ENCODE results near the gene NXT1. TPM values are rescaled to one million over a fixed set of nuclear protein-coding genes. Genes with fewer than 3 reads are reported as not detected.

The NXT1 gene
- total RNA-seq, 1 experiment from 2014 or later = 70.6 TPM

DNA sequence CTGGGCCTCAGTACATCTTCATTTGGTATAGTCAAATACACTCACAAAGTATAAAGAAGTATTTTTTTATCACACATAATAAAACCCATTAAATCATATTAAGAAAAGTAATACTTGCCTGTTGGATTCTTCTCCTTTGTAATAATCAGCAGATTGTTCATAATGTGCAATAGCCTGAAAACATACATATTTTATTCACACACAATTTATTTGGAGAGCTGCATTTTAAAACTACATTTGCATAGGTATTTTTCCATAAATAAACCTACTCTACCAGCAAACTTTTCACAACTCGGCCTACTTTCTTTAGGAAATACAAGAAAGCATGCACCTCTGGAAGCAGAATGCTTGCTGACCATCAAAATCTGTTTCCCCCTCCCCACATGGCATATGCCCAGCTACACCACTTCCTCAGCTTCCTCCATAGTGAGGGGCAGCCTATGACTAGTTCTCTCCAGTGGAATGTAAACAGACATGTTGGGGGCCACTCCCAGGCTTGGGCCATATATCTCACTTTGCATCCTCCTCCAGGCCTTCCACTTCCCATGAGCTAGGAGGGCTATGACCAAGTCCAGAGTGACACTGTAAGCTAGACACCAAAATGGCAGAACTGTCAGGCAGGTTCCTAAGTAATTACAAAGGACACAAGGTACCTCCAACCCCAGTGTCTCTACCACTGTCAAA lies 39.6 kb downstream of the NXT1 start:
- no peak for DNase-seq (ENCODE audit: low spot score)

- DNase-seq (ENCODE audit: low spot score) = no peak
Observed at GRCh38 chr20:23391707-23392310, 41.2 kb downstream of the NXT1 start.

- DNase-seq (ENCODE audit: low spot score) = no peak
Observed at GRCh38 chr20:23393996-23394775, 43.6 kb downstream of the NXT1 start.

- DNase-seq (ENCODE audit: low spot score) = no peak
Observed at GRCh38 chr20:23396950-23397627, 46.5 kb downstream of the NXT1 start.

GRCh38 chr20:23397961-23398360 lies 47.4 kb downstream of the NXT1 start:
- DNase-seq (ENCODE audit: low spot score) = no peak

DNA sequence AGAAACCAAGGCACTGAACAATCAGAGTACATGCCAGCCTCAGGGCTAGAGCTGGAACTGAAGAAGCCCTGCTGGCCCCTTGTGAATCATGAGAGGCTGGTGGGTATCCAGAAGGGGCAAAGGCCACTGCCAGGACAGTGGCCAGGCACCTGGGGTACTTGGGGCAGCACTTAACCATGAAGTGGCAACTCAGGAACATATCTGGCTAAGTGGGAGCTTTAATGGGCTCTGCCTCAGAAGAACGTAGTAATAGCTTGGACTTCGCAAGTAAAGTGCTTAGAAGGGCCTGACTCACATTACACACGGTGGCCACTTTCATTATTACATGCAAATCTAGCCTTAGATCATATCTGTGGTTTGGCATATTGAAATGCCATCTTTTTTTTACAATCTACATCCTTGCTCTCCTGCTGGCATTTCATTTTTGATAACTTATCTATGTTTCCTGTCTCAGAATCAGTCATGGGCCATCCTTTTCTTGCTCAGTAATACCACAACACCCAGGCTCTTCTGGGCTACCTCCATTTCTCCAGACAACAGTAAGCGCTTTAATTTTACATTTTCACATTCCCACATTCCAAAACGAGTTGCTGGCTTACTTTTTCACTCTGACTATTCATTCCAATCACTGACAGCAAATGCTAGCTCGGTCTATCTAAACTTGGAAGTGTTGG lies 49.1 kb downstream of the NXT1 start:
- DNase-seq (ENCODE audit: low spot score) = no peak

- DNase-seq (ENCODE audit: low spot score) = no peak
Observed at GRCh38 chr20:23401051-23401450, 50.5 kb downstream of the NXT1 start.

DNA sequence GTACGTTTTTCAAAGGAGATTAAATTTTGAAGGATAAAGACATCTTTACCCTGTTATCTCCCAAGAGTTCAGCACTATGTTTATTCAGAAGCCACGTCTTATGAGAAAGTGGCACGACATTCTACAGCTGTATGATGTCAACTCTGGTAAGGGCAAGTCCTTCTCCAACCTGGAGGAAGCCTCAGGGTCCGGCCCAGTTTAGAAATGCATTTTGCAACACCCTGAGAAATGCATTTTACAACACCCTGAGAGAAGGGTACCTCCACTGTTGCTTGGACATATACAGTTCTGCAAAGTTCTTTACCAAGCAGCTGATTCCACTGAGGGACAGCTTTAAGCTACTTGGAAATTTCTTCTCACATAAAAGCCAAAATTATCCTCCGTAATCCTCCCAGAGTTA lies 53.2 kb downstream of the NXT1 start:
- no peak for DNase-seq (ENCODE audit: low spot score)

DNA sequence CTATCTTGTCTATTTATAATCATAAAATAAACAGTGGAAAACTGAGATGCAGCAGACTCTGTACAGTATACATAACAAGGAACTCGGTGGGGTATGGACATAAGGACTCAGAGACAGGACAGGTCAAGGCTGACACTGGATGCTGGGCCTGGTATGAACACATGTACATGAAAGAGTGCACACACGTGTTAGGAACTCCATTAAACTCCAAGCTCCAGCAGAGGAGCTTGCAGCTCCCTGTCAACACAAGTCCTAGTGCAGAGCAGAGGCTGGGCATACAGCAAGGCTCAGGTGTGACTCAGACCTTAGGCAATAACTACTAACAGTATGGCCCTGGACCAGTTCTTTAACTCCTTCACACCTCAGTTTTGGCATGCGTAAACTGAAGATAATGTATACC lies 53.6 kb downstream of the NXT1 start:
- DNase-seq (ENCODE audit: low spot score) = no peak

Small RNA genes lying within 50 kb of the gene (small RNA-seq; reads per million reads assigned to genes)
- not detected for gene RNA5SP479

Other genes starting within 250 kb of the NXT1 start
- 11.2 and 25.2 TPM in 2 replicates for gene GZF1, start 11.4 kb downstream of the NXT1 start, total RNA-seq (2014; rRNA removed; shearing (Covaris generic))
- gene NAPB, start 70.7 kb downstream of the NXT1 start, total RNA-seq (2014; rRNA removed; shearing (Covaris generic)) = 5.7 and 6.4 TPM in 2 replicates
- not detected in 2 replicates for gene CSTL1, start 88.9 kb downstream of the NXT1 start, total RNA-seq (2014; rRNA removed; shearing (Covaris generic))
- gene CST11, start 102.1 kb downstream of the NXT1 start, total RNA-seq (2014; rRNA removed; shearing (Covaris generic)) = not detected in 2 replicates
- not detected in 2 replicates for gene CST8, start 140.3 kb downstream of the NXT1 start, total RNA-seq (2014; rRNA removed; shearing (Covaris generic))
- not detected in 2 replicates for gene CST9L, start 217.7 kb downstream of the NXT1 start, total RNA-seq (2014; rRNA removed; shearing (Covaris generic))